ENCODE measurements around the gene ODF2. TPM values are rescaled to one million over a fixed set of nuclear protein-coding genes. Genes with fewer than 3 reads are reported as not detected.

ODF2 gene
- total and polyA plus RNA-seq, 10 of the 15 experiments (the other 5 are each of a cell fraction or from before 2014, with no cell fraction given) = 8.7 to 65.1 (median 38.5) TPM

- no peaks in the 10 kb centered on the region for H3K79me2 ChIP-seq (ENCODE audit: control insufficient read depth, insufficient read depth, low read length)
- no peak overlapping the region for H2AFZ ChIP-seq (ENCODE audit: control insufficient read depth, low read depth, low read length)
- no peaks in the 10 kb centered on the region for H3K9me3 ChIP-seq (replicated peaks; ENCODE audit: control insufficient read depth, insufficient read depth, low read length)
- H3K36me3 ChIP-seq (ENCODE audit: control insufficient read depth in 2 of 2, insufficient read depth in 2 of 2, low read length in 1 of 2) = no peaks in the 10 kb centered on the region
- H3K4me1 ChIP-seq (ENCODE audit: control insufficient read depth, insufficient read depth, low read length) = no peaks in the 10 kb centered on the region
- SMC1A ChIA-PET (ENCODE audit: uncharacterized antibody, unreplicated experiment) = interaction anchor here (0.9 to 2.0 kb wide), 3 partner anchors 49 to 118 kb away, joined by 3 to 4 read pairs (median 4); no protein-coding TSS in a partner anchor
- no peak overlapping the region for H3K27ac ChIP-seq (ENCODE audit: control insufficient read depth, insufficient read depth)
- WGBS (ENCODE audit: insufficient coverage, insufficient replicate concordance, low lambda C conversion rate, missing lambda C conversion rate) = 37% methylated on average over 11 of the region's 11 CpGs
- CTCF ChIA-PET = interaction anchor here (1.0 to 3.2 kb wide), 5 partner anchors 8 to 116 kb away, joined by 3 to 21 read pairs (median 4); partner anchors contain the start of gene URM1
- DNase-seq (ENCODE audit: low read depth, low spot score) (no peak), ATAC-seq (no peak), FAIRE-seq (no peak)
- H4K20me1 ChIP-seq (ENCODE audit: control insufficient read depth, insufficient read depth) = no peaks in the 10 kb centered on the region
- no peak overlapping the region for H3K4me3 ChIP-seq
- RAD21 ChIA-PET (ENCODE audit: unreplicated experiment) = interaction anchor here (1.0 kb wide), 1 partner anchor 50 kb away, joined by 3 read pairs; no protein-coding TSS in a partner anchor
- H3K9ac ChIP-seq (ENCODE audit: control insufficient read depth, insufficient read depth, low read length) = no peak overlapping the region
- BruUV-seq (replicated peaks) = no TSS peak
- TF ChIP-seq POLR2AphosphoS2 (IDR thresholded peaks at IDR 0.05; ENCODE audit: low read depth, low read length) = no peak
- intact Hi-C loops (cut with micrococcal nuclease; ENCODE audit: unreplicated experiment) = loop anchor here (5.0 kb wide), 1 partner anchor 49 kb away; no protein-coding TSS in a partner anchor
- H3K27me3 ChIP-seq (replicated peaks in 1 of 2; ENCODE audit: control insufficient read depth in 2 of 2, insufficient read depth in 2 of 2, low read length in 1 of 2) = peaks cover 1 to 5% of the 10 kb centered on the region in 2 experiments; a peak in 3 of 4 replicates
- in situ Hi-C loops (cut with MboI) = no loop called here
- no peak overlapping the region for H3K4me2 ChIP-seq (ENCODE audit: control insufficient read depth, insufficient read depth)
- POLR2A ChIA-PET = interaction anchor here (1.2 kb wide), 1 partner anchor 49 kb away, joined by 3 read pairs; no protein-coding TSS in a partner anchor
Measured at GRCh38 chr9:128411364-128412119, 44.3 kb upstream of the ODF2 start.

- H3K4me2 ChIP-seq (ENCODE audit: control insufficient read depth, insufficient read depth) = no peak overlapping the region
- DNase-seq (ENCODE audit: low read depth, low spot score) (no peak), FAIRE-seq (no peak), ATAC-seq (peak; percentile 57)
- TF ChIP-seq RAD21 (IDR thresholded peaks at IDR 0.05; ENCODE audit: insufficient read depth, low read depth, low read length) (peak; percentile 64), SREBF1 (IDR thresholded peaks at IDR 0.05; ENCODE audit: low read length) (no peak), MEF2B (IDR thresholded peaks at IDR 0.05; ENCODE audit: partially characterized antibody, poor library complexity, severe bottlenecking) (no peak), YY1 (IDR thresholded peaks at IDR 0.05; ENCODE audit: low read depth, low read length) (peak; percentile 69), CTCF (IDR thresholded peaks at IDR 0.05 in 2 of 3, conservative IDR thresholded peaks at IDR 0.05 in 1 of 3; ENCODE audit: control insufficient read depth in 2 of 3, extremely low read depth in 1 of 3, insufficient read depth in 1 of 3, low read depth in 3 of 3, low read length in 3 of 3) (peak; percentile 39 to 56 (median 43))
- ChIA-PET POLR2A (interaction anchor here (1.2 kb wide), 1 partner anchor 50 kb away, joined by 3 read pairs; no protein-coding TSS in a partner anchor), CTCF (interaction anchor here (1.0 to 3.2 kb wide), 5 partner anchors 8 to 117 kb away, joined by 3 to 21 read pairs (median 4); partner anchors contain the start of gene URM1), SMC1A (ENCODE audit: uncharacterized antibody, unreplicated experiment) (interaction anchor here (0.9 to 2.0 kb wide), 3 partner anchors 49 to 119 kb away, joined by 3 to 4 read pairs (median 4); no protein-coding TSS in a partner anchor), RAD21 (ENCODE audit: unreplicated experiment) (interaction anchor here (1.0 kb wide), 1 partner anchor 50 kb away, joined by 3 read pairs; no protein-coding TSS in a partner anchor)
- no peaks in the 10 kb centered on the region for H4K20me1 ChIP-seq (ENCODE audit: control insufficient read depth, insufficient read depth)
- in situ Hi-C loops (cut with MboI) = no loop called here
- H3K9ac ChIP-seq (ENCODE audit: control insufficient read depth, insufficient read depth, low read length) = no peak overlapping the region
- no peak overlapping the region for H2AFZ ChIP-seq (ENCODE audit: control insufficient read depth, low read depth, low read length)
- H3K27me3 ChIP-seq (replicated peaks in 1 of 2; ENCODE audit: control insufficient read depth in 2 of 2, insufficient read depth in 2 of 2, low read length in 1 of 2) = peaks cover 1 to 5% of the 10 kb centered on the region in 2 experiments; a peak in 3 of 4 replicates
- no peaks in the 10 kb centered on the region for H3K79me2 ChIP-seq (ENCODE audit: control insufficient read depth, insufficient read depth, low read length)
- H3K9me3 ChIP-seq (replicated peaks; ENCODE audit: control insufficient read depth, insufficient read depth, low read length) = no peaks in the 10 kb centered on the region
- BruUV-seq (replicated peaks) = no TSS peak
- no peaks in the 10 kb centered on the region for H3K36me3 ChIP-seq (ENCODE audit: control insufficient read depth in 2 of 2, insufficient read depth in 2 of 2, low read length in 1 of 2)
- H3K27ac ChIP-seq (ENCODE audit: control insufficient read depth, insufficient read depth) = no peak overlapping the region
- intact Hi-C loops (cut with micrococcal nuclease; ENCODE audit: unreplicated experiment) = loop anchor here (5.0 kb wide), 1 partner anchor 50 kb away; no protein-coding TSS in a partner anchor
- H3K4me3 ChIP-seq = no peak overlapping the region
- WGBS (ENCODE audit: insufficient coverage, insufficient replicate concordance, low lambda C conversion rate, missing lambda C conversion rate) = 8% methylated on average over 13 of the region's 13 CpGs
- H3K4me1 ChIP-seq (ENCODE audit: control insufficient read depth, insufficient read depth, low read length) = no peaks in the 10 kb centered on the region
Measured at GRCh38 chr9:128412120-128412790, 43.6 kb upstream of the ODF2 start.
